H1 (cell line): ENCODE results near the gene CLEC2D. TPM values are rescaled to one million over a fixed set of nuclear protein-coding genes. Genes with fewer than 3 reads are reported as not detected.

Source experiments
- CTCF ChIA-PET: fragments of 300-600 bp; sonication (Branson Sonifier 250); formaldehyde crosslinking; loops from one replicate; lab custom pipeline; 2021; ENCODE audit not compliant: partially characterized antibody; lab: Charles Lee
- POLR2A ChIA-PET: fragments of 300-600 bp; sonication (Branson Sonifier 250); formaldehyde crosslinking; loops from one replicate; lab custom pipeline; 2021; ENCODE audit warnings: inconsistent platforms; ENCODE audit not compliant: partially characterized antibody; lab: Charles Lee
- DNase-seq, 2 experiments: peaks; one replicate each; pipeline versions ENCODE4 v3.0.0 to v3.0.0-alpha.2; 2010 to 2022; ENCODE audit warnings: low spot score in 2 of 2, low read depth in 1 of 2, mixed read lengths in 1 of 2
- FAIRE-seq: peaks from 2 replicates; lab custom pipeline; 2011; peaks lifted over from hg19 to GRCh38; lab: Jason Lieb, UNC
- H2AFZ ChIP-seq: 2 replicates; pipeline ENCODE4 v1.8.1; 2012; ENCODE audit warnings: low read length, inconsistent platforms
- H2AK5ac ChIP-seq: 2 replicates; pipeline ENCODE4 v1.6.1; 2013; ENCODE audit warnings: low read depth, low read length
- H2BK120ac ChIP-seq: replicated peaks from 2 replicates; pipeline ENCODE3; 2013; ENCODE audit warnings: low read depth, low read length, inconsistent platforms
- H2BK12ac ChIP-seq: 2 replicates; pipeline ENCODE4 v1.6.1; 2013; ENCODE audit warnings: low read depth, low read length
- H2BK15ac ChIP-seq: 2 replicates; pipeline ENCODE4 v1.6.1; 2013; ENCODE audit warnings: low read length
- H2BK20ac ChIP-seq: 2 replicates; pipeline ENCODE4 v1.6.1; 2013; ENCODE audit warnings: low read length
- H2BK5ac ChIP-seq: 2 replicates; pipeline ENCODE4 v1.6.1; 2013; ENCODE audit warnings: low read depth, low read length
- H3K14ac ChIP-seq: 2 replicates; pipeline ENCODE4 v1.6.1; 2013; ENCODE audit warnings: inconsistent platforms; ENCODE audit not compliant: insufficient read length
- H3K18ac ChIP-seq: 2 replicates; pipeline ENCODE4 v1.6.1; 2013; ENCODE audit warnings: low read length; ENCODE audit errors: extremely low read depth
- H3K23ac ChIP-seq: 2 replicates; pipeline ENCODE4 v1.6.1; 2013; ENCODE audit warnings: inconsistent platforms; ENCODE audit not compliant: insufficient read length
- H3K23me2 ChIP-seq: 2 replicates; pipeline ENCODE4 v1.6.1; 2013; ENCODE audit warnings: low read depth, low read length
- H3K27ac ChIP-seq: 2 replicates; pipeline ENCODE4 v1.6.1; 2011; ENCODE audit warnings: low read depth, low read length, inconsistent platforms
- H3K27me3 ChIP-seq, 4 experiments: replicated peaks in 1 of 4; 1 replicate in 1 of 4; 2 replicates in 3 of 4; pipeline versions ENCODE4 v1.6.1 to v1.8.1; 2011 to 2013; ENCODE audit warnings: low read length in 3 of 4, mild to moderate bottlenecking in 3 of 4, inconsistent platforms in 2 of 4, mixed read lengths in 2 of 4, moderate library complexity in 1 of 4; ENCODE audit not compliant: control insufficient read depth in 3 of 4, insufficient read depth in 3 of 4; ENCODE audit errors: extremely low read depth in 1 of 4
- H3K36me3 ChIP-seq, 4 experiments: 2 replicates each; pipeline versions ENCODE4 v1.6.1 to v1.8.1; 2011 to 2013; ENCODE audit warnings: mild to moderate bottlenecking in 4 of 4, low read length in 3 of 4, moderate library complexity in 2 of 4, control low read depth in 1 of 4, inconsistent platforms in 1 of 4; ENCODE audit not compliant: insufficient read depth in 4 of 4, control insufficient read depth in 2 of 4
- H3K4ac ChIP-seq: replicated peaks from 2 replicates; pipeline ENCODE3; 2013; ENCODE audit warnings: low read length, low read depth, mixed read lengths, inconsistent platforms; ENCODE audit not compliant: insufficient read length
- H3K4me1 ChIP-seq, 4 experiments: replicated peaks in 1 of 4; 1 replicate in 1 of 4; 2 replicates in 3 of 4; pipeline versions ENCODE4 v1.6.1 to v1.8.1; 2011 to 2013; ENCODE audit warnings: low read length in 3 of 4, inconsistent platforms in 2 of 4, mixed read lengths in 1 of 4; ENCODE audit not compliant: insufficient read depth in 4 of 4, control insufficient read depth in 3 of 4
- H3K4me2 ChIP-seq, 2 experiments: 2 replicates each; pipeline versions ENCODE4 v1.6.1 to v1.8.1; 2011 to 2013; ENCODE audit warnings: low read depth in 2 of 2, low read length in 2 of 2, control low read depth in 1 of 2, inconsistent platforms in 1 of 2, mild to moderate bottlenecking in 1 of 2; ENCODE audit not compliant: insufficient read depth in 1 of 2
- H3K4me3 ChIP-seq, 4 experiments: fragments of 200-600, 300-600 bp in 1 of 4; sonication (generic), shearing (Covaris generic), sonication (Bioruptor Twin) in 1 of 4; 2 replicates each; pipeline versions ENCODE4 v1.5.1 to v1.8.1; 2011 to 2016; ENCODE audit warnings: low read length in 4 of 4, low read depth in 3 of 4, control low read depth in 2 of 4, inconsistent platforms in 2 of 4, mild to moderate bottlenecking in 2 of 4, mixed read lengths in 1 of 4, moderate library complexity in 1 of 4; ENCODE audit not compliant: insufficient read depth in 2 of 4; ENCODE audit errors: extremely low read depth in 1 of 4
- H3K56ac ChIP-seq: replicated peaks from 2 replicates; pipeline ENCODE3; 2013; ENCODE audit warnings: low read depth, mild to moderate bottlenecking, mixed read lengths, low read length, inconsistent platforms; ENCODE audit not compliant: insufficient read length
- H3K79me1 ChIP-seq: 2 replicates; pipeline ENCODE4 v1.6.1; 2013; ENCODE audit warnings: low read depth, low read length, control low read depth
- H3K79me2 ChIP-seq, 2 experiments: 2 replicates each; pipeline versions ENCODE4 v1.6.1 to v1.8.1; 2012 to 2013; ENCODE audit warnings: low read length in 2 of 2, mild to moderate bottlenecking in 2 of 2, inconsistent platforms in 1 of 2; ENCODE audit not compliant: insufficient read depth in 2 of 2, control insufficient read depth in 1 of 2
- H3K9ac ChIP-seq, 4 experiments: replicated peaks in 1 of 4; 1 replicate in 1 of 4; 2 replicates in 3 of 4; pipeline versions ENCODE4 v1.6.1 to v1.8.1; 2011 to 2013; ENCODE audit warnings: low read depth in 3 of 4, low read length in 3 of 4, control low read depth in 2 of 4, mild to moderate bottlenecking in 2 of 4, moderate library complexity in 2 of 4, inconsistent platforms in 1 of 4; ENCODE audit errors: extremely low read depth in 1 of 4
- H3K9me3 ChIP-seq, 2 experiments: 2 replicates each; pipeline versions ENCODE4 v1.6.1 to v1.8.1; 2012 to 2013; ENCODE audit warnings: mild to moderate bottlenecking in 2 of 2, moderate library complexity in 2 of 2, control low read depth in 1 of 2, inconsistent platforms in 1 of 2, low read depth in 1 of 2, low read length in 1 of 2, mixed read lengths in 1 of 2; ENCODE audit not compliant: insufficient read depth in 2 of 2
- H4K20me1 ChIP-seq, 2 experiments: replicated peaks in 1 of 2; 2 replicates each; pipeline versions ENCODE3 to v1.8.1; 2011 to 2013; ENCODE audit warnings: inconsistent platforms in 2 of 2, low read length in 2 of 2, mild to moderate bottlenecking in 1 of 2; ENCODE audit not compliant: insufficient read depth in 2 of 2, control insufficient read depth in 1 of 2
- H4K5ac ChIP-seq: 2 replicates; pipeline ENCODE4 v1.6.1; 2013; ENCODE audit warnings: low read length, low read depth, mixed read lengths, inconsistent platforms; ENCODE audit not compliant: insufficient read length
- H4K8ac ChIP-seq: 2 replicates; pipeline ENCODE4 v1.8.0; 2013; ENCODE audit warnings: mild to moderate bottlenecking, moderate library complexity, low read length, inconsistent platforms; ENCODE audit not compliant: insufficient read depth; ENCODE audit errors: extremely low read depth
- H4K91ac ChIP-seq: replicated peaks from 2 replicates; pipeline ENCODE3; 2013; ENCODE audit warnings: low read length, mixed read lengths, inconsistent platforms; ENCODE audit not compliant: insufficient read length
- ASH2L ChIP-seq: fragments of 200-600, 300-600 bp; sonication (generic); IDR thresholded peaks from one replicate; pipeline ENCODE4 v1.7.1; 2017; ENCODE audit warnings: low read length
- ATF2 ChIP-seq: IDR thresholded peaks from 2 replicates; pipeline ENCODE4 v1.6.1; 2012; ENCODE audit warnings: low read length, inconsistent platforms
- BACH1 ChIP-seq: IDR thresholded peaks from 2 replicates; pipeline ENCODE4 v1.6.1; 2012; ENCODE audit warnings: low read length, improper control_type of control experiment
- CBX5 ChIP-seq: fragments of 300-800, 300-1000 bp; sonication (generic); IDR thresholded peaks from 2 replicates; pipeline ENCODE4 v1.7.1; 2016; ENCODE audit warnings: antibody characterized with exemption, low read length, low read depth
- SP4 ChIP-seq: IDR thresholded peaks from 2 replicates; pipeline ENCODE4 v1.6.1; 2012; ENCODE audit warnings: low read length, inconsistent platforms
- WGBS, 2 experiments: shearing (Covaris generic) in 1 of 2; methylation state at CpG; one replicate each; pipeline versions ENCODE4 v1.1.6 to v1.1.7; 2013 to 2015; ENCODE audit warnings: low lambda C conversion rate in 2 of 2, mixed read lengths in 2 of 2, inconsistent platforms in 1 of 2, low coverage in 1 of 2, missing lambda C conversion rate in 1 of 2; ENCODE audit not compliant: insufficient replicate concordance in 2 of 2, insufficient coverage in 1 of 2, insufficient read length in 1 of 2; ENCODE audit errors: extremely low coverage in 1 of 2, missing lambda C conversion rate in 1 of 2; 5-methylcytosine and 5-hydroxymethylcytosine counted together
- polyA plus RNA-seq, 7 experiments: library from polyadenylated mRNA; depleted of rRNA in 3 of 7; stranded (reverse) in 5 of 7; unstranded in 2 of 7; fragments of >200 nt in 5 of 7; fragments of 200-250 nt in 2 of 7; gene quantifications; 1 replicate in 5 of 7; 2 replicates in 1 of 7; 4 replicates in 1 of 7; pipeline versions ENCODE4 v1.2.1 to v1.2.3, GENCODE V29; 2011 to 2013; ENCODE audit warnings: missing spikeins in 2 of 7, mixed read lengths in 2 of 7
- total RNA-seq: library from RNA; stranded (reverse); fragmentation: NEBNext Ultra II Directional; extraction: Animal tissue kit (Norgen Biotek cat#: 25700); gene quantifications from 2 replicates; pipeline ENCODE4 v1.2.1, GENCODE V29; 2021

CLEC2D gene
- total and polyA plus RNA-seq, 2 of the 8 experiments (the other 6 are each of a cell fraction or from before 2014, with no cell fraction given): 4.2 to 6.2 TPM

DNA sequence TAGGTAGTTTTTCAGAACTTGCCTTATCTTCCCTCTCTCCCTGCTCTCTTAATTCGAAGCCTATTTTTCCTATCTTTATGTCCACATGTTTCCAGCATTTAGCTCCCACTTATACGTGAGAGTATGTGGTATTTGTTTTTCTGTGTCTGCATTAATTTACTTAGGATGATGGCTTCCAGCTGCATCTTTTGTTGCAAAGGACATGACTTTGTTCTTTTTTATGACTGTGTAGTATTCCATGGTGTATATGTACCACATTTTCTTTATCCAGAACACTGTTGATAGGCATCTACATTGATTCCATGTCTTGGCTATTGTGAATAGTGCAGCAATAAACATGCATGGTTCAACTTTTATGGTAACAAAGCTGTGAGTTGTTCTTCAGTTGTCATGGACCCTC lies 7.8 kb upstream of the CLEC2D start:
- Histone ChIP-seq H2BK15ac (no peak overlapping the region), H3K23ac (no peak overlapping the region), H3K36me3 (peaks cover 3 to 44% (median 19%) of the 10 kb centered on the region in 4 experiments; a peak in 7 of 8 replicates), H4K91ac (no peak overlapping the region), H2BK5ac (no peak overlapping the region), H3K27me3 (no peaks in the 10 kb centered on the region), H3K4me3 (no peak overlapping the region), H3K14ac (no peak overlapping the region), H3K27ac (no peak overlapping the region), H3K23me2 (no peaks in the 10 kb centered on the region; the same call in 1 of the 2 replicates), H4K8ac (no peak overlapping the region), H4K5ac (no peak overlapping the region), H4K20me1 (no peaks in the 10 kb centered on the region), H3K4ac (no peak overlapping the region), H2AK5ac (no peak overlapping the region), H3K9me3 (no peaks in the 10 kb centered on the region), H3K79me2 (no peaks in the 10 kb centered on the region), H3K79me1 (no peaks in the 10 kb centered on the region), H3K18ac (no peak overlapping the region), H2BK120ac (no peak overlapping the region), H3K4me2 (no peak overlapping the region), H3K56ac (no peak overlapping the region), H3K9ac (no peak overlapping the region), H2BK12ac (no peak overlapping the region), H2BK20ac (no peak overlapping the region), H3K4me1 (no peaks in the 10 kb centered on the region), H2AFZ (no peak overlapping the region)
- FAIRE-seq (no peak), DNase-seq (no peak)
- ChIA-PET CTCF (interaction anchor here (1.2 to 1.8 kb wide), 2 partner anchors 28 to 46 kb away, joined by 4 to 8 read pairs; no protein-coding TSS in a partner anchor), POLR2A (interaction anchor here (1.0 to 1.1 kb wide), 2 partner anchors 11 to 14 kb away, joined by 3 to 4 read pairs; no protein-coding TSS in a partner anchor)
- WGBS, 2 experiments: 50% methylated on average over 2 of the region's 2 CpGs; no CpG with 5 or more reads in 1 of the 2 experiments
- no peak for TF ChIP-seq ATF2
- no peak for TF ChIP-seq ASH2L
- TF ChIP-seq BACH1: no peak
- no peak for TF ChIP-seq CBX5
- TF ChIP-seq SP4: no peak
